Left ventricle myocardium inferior (tissue), 1 donor: ENCODE measurements around the gene KRTAP5-8. TPM values are rescaled to one million over a fixed set of nuclear protein-coding genes. Genes with fewer than 3 reads are reported as not detected.
"Not testable (repeated sequence)": the region's sequence is repeated elsewhere in the genome, so short reads cannot be mapped to it uniquely, and the experiment has no call there.

Experiments used
- DNase-seq: peaks from one replicate; pipeline ENCODE4 v3.0.0-alpha.2; 2020
- H3K27ac ChIP-seq: fragments of 200-600 bp; replicated peaks from 2 replicates; pipeline ENCODE4 v1.8.0; 2021
- H3K27me3 ChIP-seq: fragments of 200-600 bp; 2 replicates; pipeline ENCODE4 v1.8.0; 2021; ENCODE audit warnings: low read depth
- H3K36me3 ChIP-seq: fragments of 200-600 bp; 2 replicates; pipeline ENCODE4 v1.8.0; 2021
- H3K4me1 ChIP-seq: fragments of 200-600 bp; 2 replicates; pipeline ENCODE4 v1.8.0; 2021
- H3K4me3 ChIP-seq: fragments of 200-600 bp; 2 replicates; pipeline ENCODE4 v1.8.0; 2021; ENCODE audit warnings: mild to moderate bottlenecking, moderate library complexity
- H3K9me3 ChIP-seq: fragments of 200-600 bp; replicated peaks from 2 replicates; pipeline ENCODE4 v1.8.0; 2021
- CTCF ChIP-seq: fragments of 200-600 bp; IDR thresholded peaks from 2 replicates; pipeline ENCODE4 v1.8.0; 2021; ENCODE audit warnings: antibody characterized with exemption, mild to moderate bottlenecking, borderline replicate concordance
- intact Hi-C: fragments of 100-400 bp; cut with micrococcal nuclease; formaldehyde crosslinking; loops from one replicate; pipeline ENCODE4 v1.11.0; 2022
- total RNA-seq: library from RNA; stranded (reverse); fragmentation: NEBNext Ultra II Directional; extraction: Animal tissue kit (Norgen Biotek cat#: 25700); gene quantifications from one replicate; pipeline ENCODE4 v1.2.1, GENCODE V29; 2021
- donor health status: DM: no; HTN: yes; CAD: no; lungs with severe emphysema.

The KRTAP5-8 gene
- total RNA-seq, 1 donor from 2014 or later = not detected

- peaks cover 5% of the 10 kb centered on the region for H3K9me3 ChIP-seq
- intact Hi-C loops = no loop called here
These were observed 19.0 kb upstream of the KRTAP5-8 start for GRCh38 chr11:71518506-71519471.

DNA sequence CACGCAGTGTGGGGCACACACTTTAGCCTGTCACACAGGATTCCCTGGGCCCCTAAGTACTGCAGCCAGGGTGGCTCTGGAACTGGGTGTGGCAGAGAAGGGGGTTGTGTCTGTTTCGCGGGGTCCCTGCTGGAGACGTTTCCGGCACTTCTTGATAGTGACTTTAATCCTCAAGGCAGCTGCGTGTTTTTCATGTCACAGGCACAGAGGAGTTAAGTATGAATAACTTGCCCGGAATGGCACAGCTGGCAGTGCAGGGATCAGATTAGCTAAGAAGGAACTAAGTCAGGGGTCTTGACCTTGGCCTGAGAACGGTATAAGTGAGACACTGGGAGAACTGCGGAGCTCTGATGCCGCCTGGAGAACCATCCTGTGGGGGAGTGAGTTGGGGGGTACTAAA lies 18.3 kb upstream of the KRTAP5-8 start:
- Histone ChIP-seq H3K27me3 (no peaks in the 10 kb centered on the region), H3K4me3 (no peak overlapping the region), H3K27ac (no peak overlapping the region), H3K36me3 (no peaks in the 10 kb centered on the region), H3K4me1 (no peaks in the 10 kb centered on the region), H3K9me3 (peaks cover 5% of the 10 kb centered on the region)
- intact Hi-C loops = no loop called here
- TF ChIP-seq CTCF = no peak
- DNase-seq = no peak

More at GRCh38 chr11:71518506-71519471, 19.0 kb upstream of the KRTAP5-8 start:
- TF ChIP-seq CTCF = no peak
- no peak overlapping the region for H3K4me3 ChIP-seq
- H3K36me3 ChIP-seq = no peaks in the 10 kb centered on the region
- no peak for DNase-seq
- H3K4me1 ChIP-seq = no peaks in the 10 kb centered on the region
- no peaks in the 10 kb centered on the region for H3K27me3 ChIP-seq
- H3K27ac ChIP-seq = no peak overlapping the region

DNA sequence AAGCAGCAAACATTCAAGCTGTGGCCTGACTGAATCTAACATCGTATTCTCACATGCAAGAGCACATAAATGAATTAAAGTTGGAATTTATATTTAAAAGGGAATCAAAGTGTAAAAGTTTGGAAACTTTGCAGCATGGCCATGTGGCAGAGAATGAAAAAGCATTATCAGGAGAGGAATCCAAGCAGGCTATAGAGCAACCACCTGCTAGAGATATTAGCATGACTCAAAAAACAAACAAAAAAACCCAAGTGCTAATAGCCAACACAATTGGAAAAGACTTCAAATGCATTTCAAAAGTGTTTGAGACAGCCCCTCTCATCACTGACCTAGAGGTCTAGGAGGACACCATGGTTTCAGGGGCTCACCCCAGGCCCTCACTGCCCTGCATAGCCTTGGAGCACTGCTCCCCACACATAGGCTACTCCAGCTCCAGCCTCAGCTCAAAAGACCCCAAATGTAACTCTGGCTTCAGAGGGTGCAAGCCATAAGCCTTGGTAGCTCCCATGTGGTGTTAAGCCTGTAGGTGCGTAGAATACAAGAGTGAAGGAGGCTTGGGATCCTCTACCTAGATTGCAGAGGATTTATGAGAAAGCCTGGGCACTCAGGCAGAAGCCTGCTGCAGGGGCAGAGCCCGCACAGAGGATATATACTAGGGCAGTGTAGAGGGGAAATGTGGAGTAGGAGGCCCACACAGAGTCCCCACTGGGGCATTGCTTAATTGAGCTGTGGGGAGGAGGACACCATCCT lies 12.5 kb upstream of the KRTAP5-8 start:
- no peak overlapping the region for H3K27ac ChIP-seq
- no peaks in the 10 kb centered on the region for H3K36me3 ChIP-seq
- intact Hi-C loops = no loop called here
- no peak for TF ChIP-seq CTCF
- no peak for DNase-seq
- H3K4me1 ChIP-seq = no peaks in the 10 kb centered on the region
- H3K9me3 ChIP-seq = no peaks in the 10 kb centered on the region
- no peak overlapping the region for H3K4me3 ChIP-seq
- peaks cover 7% of the 10 kb centered on the region for H3K27me3 ChIP-seq

GRCh38 chr11:71525938-71526495 lies 11.8 kb upstream of the KRTAP5-8 start:
- no peak for DNase-seq
- no peak overlapping the region for H3K4me3 ChIP-seq
- H3K9me3 ChIP-seq = no peaks in the 10 kb centered on the region
- no peak overlapping the region for H3K27ac ChIP-seq
- no peaks in the 10 kb centered on the region for H3K36me3 ChIP-seq
- H3K4me1 ChIP-seq = no peaks in the 10 kb centered on the region
- intact Hi-C loops = no loop called here
- H3K27me3 ChIP-seq = peaks cover 7% of the 10 kb centered on the region
- TF ChIP-seq CTCF = no peak

DNA sequence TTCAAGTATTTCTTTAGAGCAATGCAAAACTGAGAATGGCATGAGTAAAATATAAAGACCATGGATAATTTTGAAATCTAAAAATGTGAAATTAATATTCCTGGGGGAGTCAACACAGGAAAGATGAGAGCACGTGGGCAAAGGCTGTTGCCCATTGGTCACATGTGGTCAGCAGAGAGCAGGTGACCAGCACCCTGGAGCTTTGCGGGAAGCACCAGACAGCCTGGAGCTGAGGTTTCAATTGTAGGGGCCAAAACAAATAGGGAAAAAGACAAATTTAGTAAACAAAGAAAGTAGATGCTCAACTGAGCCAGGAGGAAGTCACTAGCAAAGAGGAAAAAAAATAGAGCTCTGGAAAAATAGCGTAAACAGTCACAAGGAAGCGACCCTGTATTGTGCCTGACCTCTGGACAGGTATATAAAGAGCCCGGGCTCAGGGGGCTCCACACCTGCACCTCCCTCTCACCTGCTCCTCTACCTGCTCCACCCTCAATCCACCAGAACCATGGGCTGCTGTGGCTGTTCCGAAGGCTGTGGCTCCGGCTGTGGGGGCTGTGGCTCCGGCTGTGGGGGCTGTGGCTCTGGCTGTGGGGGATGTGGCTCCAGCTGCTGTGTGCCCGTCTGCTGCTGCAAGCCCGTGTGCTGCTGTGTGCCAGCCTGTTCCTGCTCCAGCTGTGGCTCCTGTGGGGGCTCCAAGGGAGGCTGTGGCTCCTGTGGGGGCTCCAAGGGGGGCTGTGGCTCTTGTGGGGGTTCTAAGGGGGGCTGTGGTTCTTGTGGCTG lies 10.8 kb upstream of the KRTAP5-8 start, which contains the start of gene KRTAP5-7:
Gene KRTAP5-7, plus strand, starts transcription at position 472 of the 780 bp plus-strand sequence. Its CDS starts 34 bp downstream, at position 506.
- H3K9me3 ChIP-seq, H3K36me3 ChIP-seq, H3K27ac ChIP-seq, DNase-seq, H3K27me3 ChIP-seq, H3K4me3 ChIP-seq, intact Hi-C loops, H3K4me1 ChIP-seq: not testable (repeated sequence)
